ENCODE results near the gene PABPC1L.
"Not testable (repeated sequence)": the region's sequence is repeated elsewhere in the genome, so short reads cannot be mapped to it uniquely, and the experiment has no call there.

PABPC1L gene

GRCh38 chr20:44909872-44910689 is at the start of gene PABPC1L:
Gene PABPC1L (plus strand): TSS chr20:44910060. CDS start chr20:44910144, 84 bp downstream.
- Mint-ChIP-seq H3K9me3 (no peaks in the 10 kb centered on the region), H3K27ac (peak within 1 kb of the TSS; percentile 41), H3K4me3 (peak within 1 kb of the TSS; percentile 86), H3K36me3 (peaks cover 6% of the 10 kb centered on the region), H3K27me3 (no peaks in the 10 kb centered on the region), H3K4me1 (peaks cover 31% of the 10 kb centered on the region)

- no peaks in the 10 kb centered on the region for H3K36me3 Mint-ChIP-seq
- no peak overlapping the region for H3K4me3 Mint-ChIP-seq
- no peak overlapping the region for H3K27ac Mint-ChIP-seq
- peaks cover 16% of the 10 kb centered on the region for H3K4me1 Mint-ChIP-seq
- H3K27me3 Mint-ChIP-seq = no peaks in the 10 kb centered on the region
- H3K9me3 Mint-ChIP-seq = no peaks in the 10 kb centered on the region
Observed at GRCh38 chr20:44861531-44862006, 48.3 kb upstream of the PABPC1L start.

GRCh38 chr20:44862286-44862685 is 47.6 kb upstream of the PABPC1L start:
- H3K27ac Mint-ChIP-seq = no peak overlapping the region
- peaks cover 21% of the 10 kb centered on the region for H3K4me1 Mint-ChIP-seq
- H3K27me3 Mint-ChIP-seq = no peaks in the 10 kb centered on the region
- H3K36me3 Mint-ChIP-seq = no peaks in the 10 kb centered on the region
- no peak overlapping the region for H3K4me3 Mint-ChIP-seq
- no peaks in the 10 kb centered on the region for H3K9me3 Mint-ChIP-seq

- H3K36me3 Mint-ChIP-seq, H3K9me3 Mint-ChIP-seq, H3K27ac Mint-ChIP-seq, H3K4me3 Mint-ChIP-seq, H3K27me3 Mint-ChIP-seq: not testable (repeated sequence)
- peaks cover 20% of the 10 kb centered on the region for H3K4me1 Mint-ChIP-seq
Observed at GRCh38 chr20:44863365-44864084, 46.3 kb upstream of the PABPC1L start.

GRCh38 chr20:44864493-44864892 is 45.4 kb upstream of the PABPC1L start:
- H3K27me3 Mint-ChIP-seq, H3K9me3 Mint-ChIP-seq, H3K36me3 Mint-ChIP-seq, H3K27ac Mint-ChIP-seq, H3K4me3 Mint-ChIP-seq: not testable (repeated sequence)
- H3K4me1 Mint-ChIP-seq = peaks cover 12% of the 10 kb centered on the region

- H3K27me3 Mint-ChIP-seq = no peaks in the 10 kb centered on the region
- H3K9me3 Mint-ChIP-seq = no peaks in the 10 kb centered on the region
- H3K36me3 Mint-ChIP-seq = no peaks in the 10 kb centered on the region
- H3K4me1 Mint-ChIP-seq = peaks cover 9% of the 10 kb centered on the region
- H3K4me3 Mint-ChIP-seq = peak overlapping the region; percentile 69
- H3K27ac Mint-ChIP-seq = no peak overlapping the region
Observed at GRCh38 chr20:44866703-44867335, 43.0 kb upstream of the PABPC1L start.

- H3K27ac Mint-ChIP-seq = no peak overlapping the region
- H3K27me3 Mint-ChIP-seq = no peaks in the 10 kb centered on the region
- peaks cover 9% of the 10 kb centered on the region for H3K4me1 Mint-ChIP-seq
- H3K9me3 Mint-ChIP-seq = no peaks in the 10 kb centered on the region
- H3K4me3 Mint-ChIP-seq = no peak overlapping the region
- no peaks in the 10 kb centered on the region for H3K36me3 Mint-ChIP-seq
Observed at GRCh38 chr20:44869471-44869870, 40.4 kb upstream of the PABPC1L start.

GRCh38 chr20:44882360-44882759 is 27.5 kb upstream of the PABPC1L start:
- H3K27me3 Mint-ChIP-seq, H3K4me3 Mint-ChIP-seq, H3K36me3 Mint-ChIP-seq, H3K9me3 Mint-ChIP-seq: not testable (repeated sequence)
- Mint-ChIP-seq H3K4me1 (peaks cover 56% of the 10 kb centered on the region), H3K27ac (peak overlapping the region; percentile 52)

GRCh38 chr20:44883214-44883902 is 26.5 kb upstream of the PABPC1L start:
- Mint-ChIP-seq H3K9me3 (no peaks in the 10 kb centered on the region), H3K27me3 (no peaks in the 10 kb centered on the region), H3K36me3 (peaks cover 7% of the 10 kb centered on the region), H3K27ac (peak overlapping the region; percentile 96), H3K4me1 (peaks cover 62% of the 10 kb centered on the region), H3K4me3 (peak overlapping the region; percentile 96)

GRCh38 chr20:44884907-44885391 is 24.9 kb upstream of the PABPC1L start:
- no peaks in the 10 kb centered on the region for H3K27me3 Mint-ChIP-seq
- peaks cover 7% of the 10 kb centered on the region for H3K36me3 Mint-ChIP-seq
- no peaks in the 10 kb centered on the region for H3K9me3 Mint-ChIP-seq
- peaks cover 70% of the 10 kb centered on the region for H3K4me1 Mint-ChIP-seq
- H3K27ac Mint-ChIP-seq = peak overlapping the region; percentile 96
- peak overlapping the region; percentile 96 for H3K4me3 Mint-ChIP-seq

GRCh38 chr20:44885392-44886265 is 24.2 kb upstream of the PABPC1L start, which contains the start of gene YWHAB:
Gene YWHAB (plus strand): TSS chr20:44885705. CDS start chr20:44901534, 15,829 bp downstream.
- H3K9me3 Mint-ChIP-seq = no peaks in the 10 kb centered on the region
- peak within 1 kb of the TSS; percentile 96 for H3K27ac Mint-ChIP-seq
- H3K36me3 Mint-ChIP-seq = peaks cover 7% of the 10 kb centered on the region
- H3K27me3 Mint-ChIP-seq = no peaks in the 10 kb centered on the region
- peak within 1 kb of the TSS; percentile 97 for H3K4me3 Mint-ChIP-seq
- H3K4me1 Mint-ChIP-seq = peaks cover 73% of the 10 kb centered on the region

GRCh38 chr20:44886266-44886651 is 23.6 kb upstream of the PABPC1L start:
- H3K36me3 Mint-ChIP-seq = peaks cover 7% of the 10 kb centered on the region

GRCh38 chr20:44886828-44887227 is 23.0 kb upstream of the PABPC1L start:
- Mint-ChIP-seq H3K27me3 (no peaks in the 10 kb centered on the region), H3K4me1 (peaks cover 79% of the 10 kb centered on the region), H3K4me3 (peak overlapping the region; percentile 97), H3K27ac (peak overlapping the region; percentile 96), H3K36me3 (peaks cover 7% of the 10 kb centered on the region), H3K9me3 (no peaks in the 10 kb centered on the region)

More at GRCh38 chr20:44886266-44886651, 23.6 kb upstream of the PABPC1L start:
- Mint-ChIP-seq H3K9me3 (no peaks in the 10 kb centered on the region), H3K4me1 (peaks cover 76% of the 10 kb centered on the region), H3K27ac (peak overlapping the region; percentile 96), H3K4me3 (peak overlapping the region; percentile 97), H3K27me3 (no peaks in the 10 kb centered on the region)

- Mint-ChIP-seq H3K4me3 (peak overlapping the region; percentile 97), H3K4me1 (peaks cover 79% of the 10 kb centered on the region), H3K27ac (peak overlapping the region; percentile 59), H3K27me3 (no peaks in the 10 kb centered on the region), H3K36me3 (peaks cover 7% of the 10 kb centered on the region), H3K9me3 (no peaks in the 10 kb centered on the region)
Observed at GRCh38 chr20:44887466-44887865, 22.4 kb upstream of the PABPC1L start.

Measured in activated naive CD4-positive, alpha-beta T cell treated with anti-CD3 and anti-CD28 coated beads, Interleukin-2, amount 50 U/mL, for 24 hours (primary cell).